MM.1S (cell line): ENCODE results near the gene NPSR1.
"Not testable (repeated sequence)": the region's sequence is repeated elsewhere in the genome, so short reads cannot be mapped to it uniquely, and the experiment has no call there.

Experiments used
- DNase-seq: peaks from one replicate; pipeline ENCODE4 v3.0.0-alpha.2; 2015
- H2AFZ ChIP-seq: fragments of 300-600 bp; sonication (generic); 2 replicates; pipeline ENCODE4 v1.6.0; 2016; ENCODE audit warnings: antibody characterized with exemption, low read length
- H3F3A ChIP-seq: fragments of 300-600 bp; sonication (generic); 2 replicates; pipeline ENCODE4 v1.6.1; 2016; ENCODE audit warnings: mild to moderate bottlenecking, antibody characterized with exemption, low read length, moderate library complexity, mixed read lengths; ENCODE audit not compliant: insufficient read depth
- H3K27ac ChIP-seq: fragments of 300-600 bp; sonication (generic); 2 replicates; pipeline ENCODE4 v1.5.1; 2016; ENCODE audit warnings: mild to moderate bottlenecking, low read length
- H3K27me3 ChIP-seq: fragments of 300-600 bp; sonication (generic); replicated peaks from 2 replicates; pipeline ENCODE4 v1.6.0; 2016; ENCODE audit warnings: low read length; ENCODE audit not compliant: insufficient read depth
- H3K36me3 ChIP-seq: fragments of 300-600 bp; sonication (generic); replicated peaks from 2 replicates; pipeline ENCODE4 v1.6.1; 2016; ENCODE audit warnings: mild to moderate bottlenecking, low read length, mixed read lengths; ENCODE audit not compliant: insufficient read depth
- H3K4me1 ChIP-seq: fragments of 300-600 bp; sonication (generic); 2 replicates; pipeline ENCODE4 v1.6.1; 2016; ENCODE audit warnings: low read length, mixed read lengths
- H3K4me2 ChIP-seq: fragments of 300-600 bp; sonication (generic); 2 replicates; pipeline ENCODE4 v1.6.0; 2016; ENCODE audit warnings: low read depth, low read length
- H3K4me3 ChIP-seq: fragments of 300-600 bp; sonication (generic); 2 replicates; pipeline ENCODE4 v1.5.1; 2016; ENCODE audit warnings: low read length, mixed read lengths
- H3K79me2 ChIP-seq: fragments of 300-600 bp; sonication (generic); 2 replicates; pipeline ENCODE4 v1.6.1; 2016; ENCODE audit warnings: mixed run types, low read length, mixed read lengths
- H3K9ac ChIP-seq: fragments of 300-600 bp; sonication (generic); 2 replicates; pipeline ENCODE4 v1.6.1; 2016; ENCODE audit warnings: low read length, mixed read lengths
- H3K9me2 ChIP-seq: fragments of 300-600 bp; sonication (generic); replicated peaks from 2 replicates; pipeline ENCODE4 v1.6.1; 2016; ENCODE audit warnings: mild to moderate bottlenecking, low read length, mixed read lengths; ENCODE audit not compliant: insufficient read depth
- H3K9me3 ChIP-seq: fragments of 300-600 bp; sonication (generic); replicated peaks from 2 replicates; pipeline ENCODE4 v1.6.1; 2016; ENCODE audit warnings: mild to moderate bottlenecking, low read length, mixed read lengths; ENCODE audit not compliant: insufficient read depth
- H4K20me1 ChIP-seq: fragments of 300-600 bp; sonication (generic); 2 replicates; pipeline ENCODE4 v1.6.1; 2016; ENCODE audit warnings: mild to moderate bottlenecking, low read length, moderate library complexity, mixed read lengths; ENCODE audit not compliant: insufficient read depth
- EZH2 ChIP-seq: fragments of 300-600 bp; sonication (generic); optimal IDR thresholded peaks from 2 replicates; pipeline ENCODE3; 2017; ENCODE audit warnings: low read depth, mild to moderate bottlenecking, antibody characterized with exemption, low read length, mixed read lengths
- EZH2phosphoT487 ChIP-seq: fragments of 300-600 bp; sonication (generic); IDR thresholded peaks from 2 replicates; pipeline ENCODE4 v1.6.1; 2018; ENCODE audit warnings: antibody characterized with exemption, low read length
- TF ChIP-seq, protein P1 (sequence below): fragments of 300-600 bp; sonication (generic); IDR thresholded peaks from 2 replicates; pipeline ENCODE4 v1.5.1; 2016; ENCODE audit warnings: antibody characterized with exemption, low read length, mixed read lengths

The NPSR1 gene

DNA sequence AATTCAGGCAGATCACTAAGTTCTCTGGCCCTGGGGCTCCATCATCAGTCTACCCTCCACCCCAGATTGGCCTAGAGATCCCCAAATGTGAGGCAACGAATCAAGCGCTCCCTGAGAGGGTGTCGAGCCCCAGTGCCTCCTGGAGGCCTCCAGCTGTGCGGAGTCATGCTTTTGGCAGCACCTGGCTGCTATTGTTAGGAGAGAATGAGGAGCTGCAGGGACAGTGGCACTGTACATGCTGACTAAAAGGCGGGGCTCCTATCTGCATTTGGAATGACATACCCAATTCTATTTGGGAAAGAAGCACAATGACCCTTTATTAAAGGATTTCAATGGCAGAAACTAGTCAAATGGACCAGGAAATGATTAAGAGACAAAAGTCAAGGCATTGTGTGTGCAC lies 217.5 kb downstream of the NPSR1 start:
- Histone ChIP-seq H3K27ac (no peak overlapping the region), H3K9me2 (no peaks in the 10 kb centered on the region), H3F3A (no peaks in the 10 kb centered on the region), H3K4me2 (no peak overlapping the region), H3K36me3 (no peaks in the 10 kb centered on the region), H4K20me1 (no peaks in the 10 kb centered on the region), H3K9ac (no peak overlapping the region), H3K4me3 (no peak overlapping the region), H3K79me2 (no peaks in the 10 kb centered on the region), H3K27me3 (no peaks in the 10 kb centered on the region), H3K9me3 (no peaks in the 10 kb centered on the region), H3K4me1 (no peaks in the 10 kb centered on the region), H2AFZ (no peak overlapping the region)
- no peak for DNase-seq
- TF ChIP-seq EZH2 (no peak), EZH2phosphoT487 (no peak)
- TF ChIP-seq, protein P1, sequence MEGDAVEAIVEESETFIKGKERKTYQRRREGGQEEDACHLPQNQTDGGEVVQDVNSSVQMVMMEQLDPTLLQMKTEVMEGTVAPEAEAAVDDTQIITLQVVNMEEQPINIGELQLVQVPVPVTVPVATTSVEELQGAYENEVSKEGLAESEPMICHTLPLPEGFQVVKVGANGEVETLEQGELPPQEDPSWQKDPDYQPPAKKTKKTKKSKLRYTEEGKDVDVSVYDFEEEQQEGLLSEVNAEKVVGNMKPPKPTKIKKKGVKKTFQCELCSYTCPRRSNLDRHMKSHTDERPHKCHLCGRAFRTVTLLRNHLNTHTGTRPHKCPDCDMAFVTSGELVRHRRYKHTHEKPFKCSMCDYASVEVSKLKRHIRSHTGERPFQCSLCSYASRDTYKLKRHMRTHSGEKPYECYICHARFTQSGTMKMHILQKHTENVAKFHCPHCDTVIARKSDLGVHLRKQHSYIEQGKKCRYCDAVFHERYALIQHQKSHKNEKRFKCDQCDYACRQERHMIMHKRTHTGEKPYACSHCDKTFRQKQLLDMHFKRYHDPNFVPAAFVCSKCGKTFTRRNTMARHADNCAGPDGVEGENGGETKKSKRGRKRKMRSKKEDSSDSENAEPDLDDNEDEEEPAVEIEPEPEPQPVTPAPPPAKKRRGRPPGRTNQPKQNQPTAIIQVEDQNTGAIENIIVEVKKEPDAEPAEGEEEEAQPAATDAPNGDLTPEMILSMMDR, result no peak

DNA sequence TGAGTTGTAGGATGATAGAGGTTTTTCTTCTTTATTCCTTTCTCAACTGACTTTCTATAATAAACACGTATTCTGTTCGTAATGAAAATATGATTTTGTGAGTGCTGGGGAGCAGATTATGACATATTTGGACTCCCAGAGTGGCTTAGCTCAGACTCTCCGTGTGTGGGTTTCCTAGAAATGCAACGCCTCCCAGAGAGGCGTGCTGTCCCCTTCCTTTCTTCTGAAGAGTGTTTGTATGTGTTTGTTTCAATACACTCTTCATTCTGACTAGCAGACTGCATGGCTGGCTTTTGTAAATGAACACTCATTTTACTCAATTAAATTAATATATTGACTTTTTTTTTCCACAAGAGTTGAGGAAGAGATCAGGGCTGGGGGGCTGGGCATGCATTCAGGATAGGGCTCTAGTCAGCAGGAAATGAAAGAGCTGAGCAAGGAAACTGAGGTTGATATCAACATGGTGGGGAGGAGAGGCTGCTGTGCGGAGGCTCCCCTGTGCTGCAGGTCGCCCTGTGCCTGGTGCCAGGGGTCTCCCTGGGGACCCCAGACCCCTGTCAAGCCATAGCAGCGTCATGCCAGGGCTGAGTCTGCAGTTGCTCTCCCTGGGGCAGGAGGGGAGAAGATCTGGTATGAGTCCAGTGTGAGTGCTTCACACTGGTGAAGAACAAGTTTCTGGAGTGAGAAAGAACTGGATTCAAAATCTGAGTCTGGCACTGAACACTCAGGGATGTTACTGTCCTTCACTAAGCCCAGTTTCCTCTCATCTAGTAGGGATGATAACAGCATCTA lies 221.1 kb downstream of the NPSR1 start:
- not testable (repeated sequence) for H3K9me3 ChIP-seq

DNA sequence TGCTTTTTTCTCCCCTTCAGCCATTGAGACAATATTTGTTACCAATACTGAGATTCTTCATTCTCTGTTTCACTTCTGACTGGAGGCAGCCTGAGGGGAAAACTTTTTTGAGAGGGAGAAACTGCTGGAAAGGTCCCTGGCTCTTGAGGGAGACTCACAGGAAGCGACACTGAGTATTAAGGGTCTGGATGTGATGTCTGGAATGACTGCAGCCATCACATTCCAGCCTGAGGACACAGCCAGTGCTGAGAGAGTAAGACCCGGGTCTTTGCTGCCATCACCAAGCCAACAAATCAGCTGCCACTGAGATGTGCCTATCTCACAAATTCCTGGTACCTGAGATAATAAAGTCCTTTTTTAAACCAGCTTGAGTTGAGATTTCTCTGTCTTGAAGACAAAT lies 221.9 kb downstream of the NPSR1 start:
- Histone ChIP-seq H3K27me3 (no peaks in the 10 kb centered on the region), H3K9me2 (no peaks in the 10 kb centered on the region), H3K27ac (no peak overlapping the region), H3K36me3 (no peaks in the 10 kb centered on the region), H3K9ac (no peak overlapping the region), H3K9me3 (no peaks in the 10 kb centered on the region), H4K20me1 (no peaks in the 10 kb centered on the region), H3K4me2 (no peak overlapping the region), H3K79me2 (no peaks in the 10 kb centered on the region), H2AFZ (no peak overlapping the region), H3F3A (no peaks in the 10 kb centered on the region), H3K4me1 (no peaks in the 10 kb centered on the region), H3K4me3 (no peak overlapping the region)
- no peak for DNase-seq
- TF ChIP-seq, protein P1, result no peak
- TF ChIP-seq EZH2phosphoT487 (no peak), EZH2 (no peak)

More for the DNA sequence above, 221.1 kb downstream of the NPSR1 start:
- H3K79me2 ChIP-seq, H3K27ac ChIP-seq, H3K36me3 ChIP-seq, H3K27me3 ChIP-seq, H3K9ac ChIP-seq, H4K20me1 ChIP-seq, H2AFZ ChIP-seq, H3K4me2 ChIP-seq, H3K9me2 ChIP-seq, H3K4me1 ChIP-seq, DNase-seq, H3F3A ChIP-seq, H3K4me3 ChIP-seq: not testable (repeated sequence)

DNA sequence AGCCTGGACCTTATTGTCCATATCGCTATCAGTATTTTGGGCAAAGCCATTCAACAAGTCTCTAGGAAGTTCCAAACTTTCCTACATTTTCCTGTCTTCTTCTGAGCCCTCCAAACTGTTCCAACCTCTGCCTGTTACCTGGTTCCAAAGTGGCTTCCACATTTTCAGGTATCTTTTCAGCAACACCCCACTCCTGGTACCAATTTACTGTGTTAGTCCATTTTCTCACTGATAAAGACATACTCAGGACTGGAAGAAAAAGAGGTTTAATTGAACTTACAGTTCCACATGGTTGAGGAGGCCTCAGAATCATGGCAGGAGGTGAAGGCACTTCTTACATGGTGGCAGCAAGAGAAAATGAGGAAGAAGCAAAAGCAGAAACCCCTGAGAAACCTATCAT lies 225.8 kb downstream of the NPSR1 start:
- not testable (repeated sequence) for H3K27me3 ChIP-seq

More for the DNA sequence above, 225.8 kb downstream of the NPSR1 start:
- not testable (repeated sequence) for H3K9me3 ChIP-seq, H3K27ac ChIP-seq, H2AFZ ChIP-seq, H4K20me1 ChIP-seq, H3K4me3 ChIP-seq, H3K36me3 ChIP-seq, H3K9me2 ChIP-seq, H3F3A ChIP-seq, H3K9ac ChIP-seq, DNase-seq, H3K4me1 ChIP-seq, H3K79me2 ChIP-seq, H3K4me2 ChIP-seq
